Measurements from ENCODE around the gene THAP10.
"Not testable (repeated sequence)": the region's sequence is repeated elsewhere in the genome, so short reads cannot be mapped to it uniquely, and the experiment has no call there.

The THAP10 gene

DNA sequence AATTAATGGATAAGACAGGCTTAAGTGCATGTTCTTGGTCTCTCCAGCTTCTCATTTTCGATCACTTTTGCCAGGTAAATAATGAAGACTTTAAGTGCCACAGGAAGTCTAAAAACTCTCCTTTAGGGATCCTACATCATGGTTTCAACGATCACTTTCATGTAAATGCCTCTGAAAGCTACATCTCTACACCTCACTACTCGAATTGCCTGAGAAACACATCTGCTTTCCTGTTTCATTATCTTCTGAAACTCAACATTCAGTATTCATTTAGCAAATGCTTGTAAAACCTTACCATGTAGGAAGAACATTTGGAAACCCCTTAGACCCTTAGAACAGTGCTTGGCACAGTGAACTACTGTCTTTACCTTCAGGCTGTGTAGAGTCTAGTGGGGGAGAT is 16.2 kb downstream of the THAP10 start:
- no peak for DNase-seq

DNA sequence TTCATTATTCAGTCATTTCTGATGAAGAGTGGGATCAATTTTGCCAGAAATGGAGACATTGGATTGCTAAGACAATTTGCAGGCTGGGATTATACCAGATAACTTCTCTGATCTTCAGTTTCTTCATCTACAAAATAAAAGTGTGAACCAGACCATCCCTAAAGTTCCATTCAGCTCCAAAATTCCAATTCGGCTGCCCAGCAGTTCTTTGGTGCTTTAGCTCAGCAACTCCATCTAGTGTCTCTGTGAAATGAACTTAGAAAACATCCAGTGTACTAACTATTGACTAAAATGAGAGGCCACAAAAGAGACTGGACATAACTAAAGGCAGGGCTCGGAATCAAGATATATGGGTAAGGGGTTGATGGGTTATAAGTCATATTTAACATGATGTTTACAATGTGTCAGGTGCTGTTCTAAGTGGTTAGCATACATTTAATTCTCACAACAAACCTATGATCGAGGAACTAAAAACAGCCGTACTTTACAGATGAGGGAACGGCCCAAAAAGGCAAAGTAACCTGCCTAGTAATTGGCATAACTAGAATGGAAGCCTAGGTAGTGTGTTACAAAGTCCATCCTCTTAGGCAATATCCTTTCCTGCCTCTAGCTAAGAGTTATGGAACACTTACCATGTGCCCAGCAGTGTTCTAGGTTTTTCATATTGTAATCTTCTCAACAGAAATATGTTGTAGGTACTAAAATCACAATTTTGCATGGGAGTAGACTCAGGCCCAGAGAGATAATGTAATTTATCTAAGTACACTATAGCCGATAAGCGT is 17.0 kb downstream of the THAP10 start:
- no peak for DNase-seq

DNA sequence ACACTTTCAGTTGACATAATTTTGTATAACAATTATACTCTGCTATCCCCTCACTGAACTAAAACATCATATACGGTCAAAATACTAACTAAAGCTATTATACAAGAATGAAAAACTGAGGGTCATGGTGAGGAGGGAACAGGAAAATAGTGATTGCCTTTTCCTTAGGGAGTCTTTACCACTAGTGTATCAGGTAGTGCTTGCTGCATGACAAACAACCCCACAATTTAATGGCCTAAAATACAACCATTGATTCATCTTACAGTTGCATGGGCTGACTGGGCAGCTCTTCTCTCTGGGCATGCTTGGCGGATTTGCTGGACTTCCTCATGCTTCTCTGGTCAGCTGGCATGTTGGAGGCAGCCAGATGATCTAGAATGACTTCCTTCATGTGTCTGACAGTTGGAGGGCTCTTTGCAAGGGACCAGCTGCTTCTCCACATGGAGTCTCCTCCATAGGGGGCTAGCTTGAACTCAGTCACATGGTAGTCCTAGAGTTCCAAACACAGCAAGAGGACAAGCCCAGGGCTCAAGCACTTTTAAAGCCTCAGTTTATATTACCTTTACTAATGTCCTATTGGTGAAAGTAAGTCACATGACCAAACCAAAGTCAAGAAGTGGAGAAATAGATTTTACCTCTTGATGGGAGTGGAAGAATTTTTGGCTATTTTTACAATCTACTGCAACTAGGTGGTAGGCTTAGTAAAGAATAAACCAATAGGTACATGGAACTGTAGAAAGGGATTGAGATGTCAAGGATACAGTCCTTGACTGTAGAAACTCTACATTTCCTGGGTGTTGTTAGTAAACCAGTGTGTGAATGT is 18.8 kb downstream of the THAP10 start:
- no peak for DNase-seq

DNA sequence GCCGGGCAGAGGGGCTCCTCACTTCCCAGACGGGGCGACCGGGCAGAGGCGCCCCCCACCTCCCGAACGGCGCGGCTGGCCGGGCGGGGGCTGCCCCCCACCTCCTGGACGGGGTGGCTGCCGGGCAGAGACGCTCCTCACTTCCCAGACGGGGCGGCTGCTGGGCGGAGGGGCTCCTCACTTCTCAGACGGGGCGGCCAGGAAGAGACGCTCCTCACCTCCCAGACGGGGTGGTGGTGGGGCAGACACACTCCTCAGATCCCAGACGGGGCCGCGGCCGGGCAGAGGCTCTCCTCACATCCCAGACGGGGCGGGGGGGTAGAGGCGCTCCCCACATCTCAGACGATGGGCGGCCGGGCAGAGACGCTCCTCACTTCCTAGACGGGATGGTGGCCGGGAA is 20.7 kb downstream of the THAP10 start:
- DNase-seq = not testable (repeated sequence)

DNA sequence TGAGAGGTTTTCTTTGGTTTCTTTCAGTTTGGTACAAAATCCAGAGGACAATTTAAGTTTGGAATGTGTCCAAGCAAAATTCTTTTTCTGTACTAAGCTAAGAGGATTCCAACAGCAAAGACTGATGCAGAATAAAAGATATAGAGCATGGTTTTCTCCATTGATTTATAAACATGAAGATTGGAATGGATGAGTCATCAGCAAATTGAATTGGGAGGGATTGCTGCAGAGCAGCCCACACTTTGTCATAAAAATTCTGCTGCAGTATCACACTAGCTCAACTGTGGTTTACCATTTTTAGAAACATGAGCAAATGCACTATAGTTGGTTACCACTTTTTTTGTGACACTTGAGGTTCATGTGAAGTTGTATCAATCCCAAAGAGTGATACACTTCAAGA is 22.2 kb downstream of the THAP10 start:
- no peak for DNase-seq

DNA sequence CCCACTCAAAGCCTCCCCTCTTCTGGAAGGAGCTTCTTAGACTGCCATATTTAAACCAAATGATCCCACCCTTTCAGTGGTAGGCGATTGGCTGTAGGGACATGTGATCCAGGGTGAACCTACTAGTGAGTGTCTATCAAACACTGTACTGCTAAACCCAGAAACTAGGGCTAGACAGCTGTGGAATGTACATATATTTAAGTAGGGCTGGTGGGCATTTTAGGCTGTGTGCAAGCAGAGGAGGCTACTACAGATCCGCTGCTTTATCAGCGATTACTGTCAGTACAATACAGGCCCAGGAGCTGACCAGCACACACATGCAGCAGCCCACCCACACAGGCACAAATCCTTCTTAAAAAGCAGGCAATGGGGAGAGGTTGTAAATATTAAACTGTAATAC is 22.9 kb downstream of the THAP10 start:
- DNase-seq = no peak

DNA sequence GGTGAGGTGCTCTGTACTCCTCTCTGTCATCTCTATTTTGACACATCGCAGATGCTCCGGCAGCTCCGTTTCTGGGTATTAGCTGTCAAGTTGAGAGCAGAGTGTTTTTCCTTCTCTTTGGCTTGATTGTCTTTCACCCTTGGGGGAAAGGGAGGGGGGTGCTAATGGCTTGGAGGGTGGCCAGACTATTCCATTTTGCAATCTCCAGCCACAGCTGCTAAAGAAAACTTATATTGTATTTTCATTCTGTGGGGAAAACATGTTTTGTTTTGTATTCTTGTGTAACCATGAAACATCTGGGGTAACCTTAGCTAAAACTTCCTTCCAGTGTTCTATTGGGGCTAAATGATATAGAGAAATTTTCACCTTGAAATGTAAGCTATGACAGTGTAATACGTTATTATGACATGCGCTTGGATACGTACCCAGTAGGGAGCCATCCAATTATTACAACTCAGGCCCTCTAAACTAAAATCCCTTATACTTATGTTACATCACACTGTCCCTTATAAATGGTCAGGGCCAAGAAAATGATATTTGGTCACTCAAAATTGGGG is 24.2 kb downstream of the THAP10 start:
- DNase-seq = no peak

DNA sequence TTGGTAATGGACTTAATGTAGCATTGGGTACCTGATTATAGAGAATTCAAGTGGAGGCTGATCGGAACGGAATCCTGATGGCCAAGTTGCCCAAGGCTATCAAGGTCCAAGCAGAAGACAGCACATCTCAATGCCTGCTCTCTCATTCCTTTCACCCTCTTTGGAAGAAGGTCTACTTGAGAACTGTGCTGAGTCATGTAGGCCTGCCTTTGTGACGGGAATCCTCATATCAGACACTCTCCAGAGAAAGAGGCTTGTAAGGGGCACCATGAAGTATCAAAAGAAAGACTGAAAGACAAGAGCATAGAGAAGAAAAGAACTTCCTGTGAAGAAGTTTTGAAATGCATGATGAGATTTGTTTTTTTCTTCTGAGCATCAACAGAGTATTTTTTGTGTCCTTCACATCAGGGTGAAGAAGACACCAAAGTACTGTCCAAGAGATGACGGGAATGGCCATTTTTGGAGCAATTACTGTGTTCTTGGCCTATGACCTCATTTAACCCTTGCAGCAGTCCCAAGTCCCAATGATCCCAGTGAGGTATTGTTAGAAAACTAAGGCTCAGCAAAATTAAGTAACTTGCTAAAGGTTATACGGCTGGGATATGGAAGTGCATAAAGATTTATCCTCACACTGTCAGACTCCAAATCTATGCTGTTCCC is 25.1 kb downstream of the THAP10 start:
- DNase-seq = no peak

DNA sequence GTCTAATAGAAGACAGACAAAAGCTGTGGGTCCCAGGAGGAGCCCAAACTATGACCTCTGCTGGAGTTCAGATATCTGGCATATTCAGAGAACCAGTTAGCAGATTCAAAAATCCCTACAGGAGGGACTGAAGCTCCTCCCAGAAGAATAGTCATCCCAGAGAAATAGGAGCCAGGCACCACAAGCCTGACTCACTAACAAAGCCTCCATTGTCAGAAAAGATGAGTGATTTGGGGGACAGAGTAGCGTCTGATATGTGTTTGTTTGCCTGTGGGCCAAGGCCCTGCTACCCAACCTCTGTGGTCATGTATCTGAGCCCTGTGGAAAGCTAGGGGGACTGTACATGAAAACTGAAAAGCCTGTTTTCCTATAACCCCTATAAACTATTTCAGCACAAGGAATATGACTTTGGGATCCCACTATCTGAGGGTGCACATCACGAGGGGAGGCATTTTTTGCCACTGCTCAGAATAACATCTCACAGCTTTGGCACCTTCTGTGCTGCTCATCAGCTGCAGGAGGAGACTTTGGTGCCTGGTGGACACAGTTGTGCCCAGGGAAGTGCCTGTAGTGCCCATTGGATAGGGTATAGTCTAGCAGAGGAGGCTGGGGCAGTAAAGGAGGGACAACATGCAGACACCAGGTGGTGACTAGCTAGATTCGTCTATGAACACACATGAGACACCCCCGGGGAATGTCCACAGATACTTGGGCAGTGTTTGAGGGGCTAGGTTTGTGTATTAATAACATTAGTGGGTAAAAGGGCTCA is 28.6 kb downstream of the THAP10 start:
- no peak for DNase-seq

DNA sequence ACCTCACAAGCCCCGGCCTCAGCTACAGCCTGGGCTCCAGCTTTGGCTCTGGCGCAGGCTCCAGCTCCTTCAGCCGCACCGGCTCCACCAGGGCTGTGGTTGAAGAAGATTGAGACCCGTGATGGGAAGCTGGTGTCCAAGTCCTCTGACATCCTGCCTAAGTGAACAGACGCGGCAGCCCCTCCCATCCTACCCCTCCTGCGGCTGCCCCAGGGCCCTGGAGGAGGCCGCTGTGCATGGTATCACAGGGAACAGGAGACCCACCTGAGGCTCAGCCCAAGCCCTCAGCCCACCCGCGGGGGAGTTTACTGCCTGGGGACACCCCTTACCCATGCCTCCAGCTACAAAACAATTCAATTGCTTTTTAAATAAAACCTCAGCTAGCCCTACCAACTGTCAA is 32.2 kb downstream of the THAP10 start:
- no peak for DNase-seq

DNA sequence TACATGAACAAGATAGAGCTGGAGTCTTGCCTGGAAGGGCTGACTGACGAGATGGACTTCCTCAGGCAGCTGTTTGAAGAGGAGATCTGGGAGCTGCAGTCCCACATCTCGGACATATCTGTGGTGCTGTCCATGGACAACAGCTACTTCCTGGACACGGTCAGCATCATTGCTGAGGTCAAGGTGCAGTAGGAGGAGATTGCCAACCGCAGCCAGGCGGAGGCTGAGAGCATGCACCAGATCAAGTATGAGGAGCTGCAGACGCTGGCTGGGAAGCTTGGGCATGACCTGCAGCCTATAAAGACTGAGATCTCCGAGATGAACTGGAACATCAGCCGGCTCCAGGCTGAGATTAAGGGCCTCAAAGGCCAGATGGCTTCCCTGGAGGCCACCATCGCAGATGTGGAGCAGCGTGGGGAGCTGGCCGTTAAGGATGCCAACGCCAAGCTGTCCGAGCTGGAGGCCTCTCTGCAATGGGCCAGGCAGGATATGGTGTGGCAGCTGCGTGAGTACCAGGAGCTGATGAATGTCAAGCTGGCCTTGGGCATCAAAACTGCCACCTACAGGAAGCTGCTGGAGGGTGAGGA is 32.8 kb downstream of the THAP10 start:
- no peak for DNase-seq

DNA sequence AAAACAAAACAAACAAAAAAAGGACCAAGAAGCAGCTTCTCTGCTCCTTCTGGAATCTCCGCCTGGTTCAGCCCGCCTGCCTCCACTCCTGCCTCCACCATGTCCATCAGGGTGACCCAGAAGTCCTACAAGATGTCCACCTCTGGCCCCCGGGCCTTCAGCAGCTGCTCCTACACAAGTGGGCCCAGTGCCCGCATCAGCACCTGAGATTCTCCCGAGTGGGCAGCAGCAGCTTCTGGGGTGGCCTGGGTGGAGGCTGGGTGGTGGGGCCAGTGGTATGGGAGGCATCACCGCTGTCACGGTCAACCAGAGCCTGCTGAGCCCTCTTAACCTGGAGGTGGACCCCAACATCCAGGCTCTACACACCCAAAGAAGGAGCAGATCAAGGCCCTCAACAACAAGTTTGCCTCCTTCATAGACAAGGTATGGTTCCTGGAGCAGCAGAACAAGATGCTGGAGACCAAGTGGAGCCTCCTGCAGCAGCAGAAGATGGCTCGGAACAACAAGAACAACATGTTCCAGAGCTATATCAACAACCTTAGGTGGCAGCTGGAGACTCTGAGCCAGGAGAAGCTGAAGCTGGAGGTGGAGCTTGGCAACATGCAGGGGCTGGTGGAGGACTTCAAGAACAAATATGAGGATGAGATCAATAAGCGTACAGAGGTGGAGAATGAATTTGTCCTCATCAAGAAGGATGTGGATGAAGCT is 33.5 kb downstream of the THAP10 start:
- DNase-seq = not testable (repeated sequence)

DNA sequence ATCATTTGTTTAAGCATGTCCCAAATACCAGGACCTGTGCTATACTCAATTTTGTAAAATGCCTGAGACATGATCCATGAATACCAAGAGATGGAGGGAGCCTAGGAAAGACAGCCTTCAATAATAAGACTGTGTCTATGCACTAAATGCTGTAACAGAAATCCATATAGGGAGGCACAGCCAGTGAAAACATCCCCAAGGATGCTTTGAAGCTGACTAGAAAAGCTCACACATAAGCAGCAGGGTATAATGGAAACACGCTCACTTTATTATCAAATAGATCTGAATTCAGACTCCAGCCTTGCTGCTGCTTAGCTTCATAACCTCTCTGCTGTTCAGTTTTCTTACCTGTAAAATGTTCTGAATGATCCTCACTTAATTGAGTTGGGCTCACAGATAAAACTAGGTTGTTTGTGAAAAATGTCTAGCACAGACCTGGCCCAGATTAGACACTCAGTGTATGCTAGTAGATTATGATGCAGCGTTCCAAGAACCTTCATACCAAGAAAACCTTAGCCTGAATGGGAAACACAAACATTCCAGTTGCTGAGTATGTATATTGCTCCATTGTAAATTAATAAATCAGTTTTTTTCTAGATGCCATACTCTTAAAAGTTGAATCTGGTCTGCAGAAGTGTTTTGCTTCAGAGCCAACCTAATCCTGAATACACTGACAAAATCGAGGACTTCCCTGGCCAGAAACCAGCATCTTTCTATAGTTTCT is 34.5 kb downstream of the THAP10 start:
- DNase-seq = no peak

DNA sequence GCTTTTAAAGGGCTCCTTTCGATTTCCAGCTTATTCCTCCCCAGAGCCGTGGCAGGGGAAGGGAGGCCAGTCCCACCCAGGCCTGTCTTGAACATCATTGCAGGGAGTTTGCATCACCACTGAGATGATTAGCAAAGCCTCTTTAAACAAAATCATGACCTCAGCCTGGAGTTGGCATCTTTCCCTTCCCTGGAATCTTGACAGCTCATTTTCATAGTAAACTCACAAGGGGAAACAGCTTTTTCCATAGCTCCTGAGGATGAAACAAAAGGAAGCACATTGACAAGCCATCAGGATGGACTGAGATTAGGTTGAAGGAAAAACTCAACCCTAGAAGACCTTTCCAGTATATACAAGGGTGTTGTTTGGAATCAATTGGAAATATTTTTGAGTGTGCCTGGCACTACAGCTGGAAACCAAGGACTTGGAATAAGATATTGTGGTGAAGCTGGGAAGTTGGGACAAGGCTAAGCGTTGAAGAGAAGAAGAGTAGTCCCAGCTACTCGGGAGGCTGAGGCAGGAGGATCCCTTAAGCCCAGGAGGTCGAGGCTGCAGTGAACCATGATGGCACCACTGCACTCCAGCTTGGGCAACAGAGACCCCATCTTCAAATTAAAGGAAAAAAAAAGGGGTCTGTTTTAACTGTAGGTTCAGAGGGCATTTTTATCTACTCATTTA is 35.2 kb downstream of the THAP10 start:
- no peak for DNase-seq

DNA sequence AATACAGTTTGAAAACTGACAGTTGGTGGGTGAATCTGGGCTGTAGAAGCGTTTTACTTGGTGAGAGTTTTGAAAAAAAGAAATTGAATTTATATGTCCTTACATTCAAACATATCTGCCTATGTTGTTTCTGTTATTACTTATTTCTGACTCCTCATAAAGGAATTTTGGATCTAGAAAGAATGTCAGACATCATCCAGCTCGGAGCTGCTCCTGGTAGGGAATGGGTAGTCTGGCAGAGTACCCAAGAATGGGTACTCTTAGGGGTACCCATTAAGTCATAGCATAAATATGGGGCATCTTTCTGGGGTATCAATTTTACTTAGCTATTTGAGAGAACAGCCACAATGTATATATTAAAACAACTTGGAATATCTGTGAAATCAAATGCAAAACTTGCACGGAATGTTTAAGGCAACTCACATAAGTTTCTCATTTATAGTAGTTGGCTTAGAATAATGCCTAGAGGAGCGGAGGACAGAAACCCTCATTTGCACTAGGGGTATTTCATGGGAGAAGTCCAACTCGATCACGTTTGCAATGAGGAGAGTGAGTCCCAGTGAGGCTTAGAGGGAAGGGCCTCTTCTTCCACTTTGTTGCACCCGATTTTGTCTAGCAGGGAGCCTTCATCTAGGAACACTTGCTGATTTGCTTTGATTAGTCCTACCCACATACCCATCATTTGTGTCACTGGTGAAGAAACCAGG is 35.9 kb downstream of the THAP10 start:
- no peak for DNase-seq

DNA sequence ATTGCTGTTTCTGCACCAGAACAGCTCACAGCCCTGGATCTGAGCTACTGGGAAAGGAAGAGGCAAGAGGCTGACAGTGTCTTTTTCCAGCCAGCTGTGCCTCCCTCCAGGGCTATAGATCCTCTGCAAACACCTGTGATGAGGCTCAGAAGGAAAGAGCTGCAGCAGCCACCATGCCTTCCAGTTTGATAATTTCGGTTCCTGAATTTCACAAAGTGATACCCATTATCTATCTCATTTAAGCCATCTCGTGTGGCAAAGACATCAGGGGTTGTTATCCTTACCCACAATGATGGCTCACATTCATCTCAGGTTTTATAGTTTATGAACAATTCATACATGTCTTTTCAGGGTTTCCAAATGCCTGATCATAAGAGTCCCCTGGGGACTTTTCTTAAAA is 36.5 kb downstream of the THAP10 start:
- DNase-seq = no peak

DNA sequence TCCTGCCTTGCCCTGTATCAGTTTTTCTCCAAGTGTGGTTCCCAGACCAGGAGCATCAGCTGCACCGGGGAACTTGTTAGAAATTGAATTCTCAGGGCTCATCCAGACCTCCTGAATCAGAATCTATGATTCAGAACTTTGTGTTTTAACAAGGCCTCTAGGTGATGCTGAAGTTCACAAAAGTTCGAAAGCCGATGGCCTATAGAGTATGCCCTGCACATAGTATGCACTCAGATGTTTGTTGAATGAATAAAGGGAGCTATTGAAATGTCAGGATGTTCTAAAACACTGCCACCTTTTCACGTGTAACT is 37.6 kb downstream of the THAP10 start:
- no peak for DNase-seq

DNA sequence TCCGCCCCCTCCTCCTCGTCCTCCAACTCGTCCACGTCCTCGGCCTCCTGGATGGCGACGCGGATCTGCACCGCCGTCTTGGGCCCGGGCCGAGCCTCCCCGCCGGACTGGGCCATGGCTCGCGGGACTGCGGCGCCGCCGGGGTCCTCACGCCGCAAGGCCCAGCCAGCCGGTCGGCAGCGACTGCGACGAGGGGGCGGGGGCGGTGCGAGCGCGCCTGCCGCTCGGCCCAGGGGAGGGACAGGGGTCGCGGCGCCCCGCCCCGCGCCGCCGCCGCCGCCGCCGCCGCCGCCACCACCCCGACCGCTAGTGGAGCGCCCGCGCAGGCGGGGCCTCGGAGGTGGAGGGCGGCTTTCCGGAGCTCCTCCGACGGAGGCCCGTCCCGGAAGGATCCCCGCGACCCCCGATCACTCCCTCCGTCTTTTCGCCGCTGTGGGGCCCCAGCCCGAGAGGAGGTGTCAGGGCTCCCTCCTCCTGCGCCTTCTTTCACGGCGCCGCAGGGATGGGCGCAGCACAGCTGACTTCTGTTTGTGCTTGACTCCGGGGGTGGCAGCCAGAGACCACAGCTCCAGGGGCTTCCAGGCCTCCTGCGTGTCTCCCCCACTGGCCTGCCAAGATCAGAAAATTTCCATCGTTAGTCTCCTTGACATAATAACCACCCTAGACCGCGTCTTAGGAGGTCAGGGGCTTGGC is 38.1 kb downstream of the THAP10 start, which contains the start of gene LARP6:
Gene LARP6, minus strand, starts transcription at position 185 of the 693 bp plus-strand sequence. Its CDS starts 69 bp downstream, at position 116.
- DNase-seq = no peak

Data from NCI-H2029 (cell line).